GM21737 (cell line): ENCODE data around the gene SP7.
"Not testable (repeated sequence)": the region's sequence is repeated elsewhere in the genome, so short reads cannot be mapped to it uniquely, and the experiment has no call there.

ENCODE experiments used
- ATAC-seq: cut with Tn5 transposase; IDR thresholded peaks from one replicate; pipeline ENCODE4 v1.9.1; 2021; ENCODE audit warnings: mild to moderate bottlenecking, moderate library complexity; ENCODE audit not compliant: unreplicated experiment

The SP7 gene

GRCh38 chr12:53347905-53348304 is 11.8 kb upstream of the SP7 start:
- no peak for ATAC-seq

GRCh38 chr12:53346491-53346890 is 10.3 kb upstream of the SP7 start:
- no peak for ATAC-seq

- ATAC-seq = no peak
Measured at GRCh38 chr12:53345486-53346188, 9.5 kb upstream of the SP7 start.

GRCh38 chr12:53344824-53345485 is 8.8 kb upstream of the SP7 start:
- ATAC-seq = peak; percentile 63

DNA sequence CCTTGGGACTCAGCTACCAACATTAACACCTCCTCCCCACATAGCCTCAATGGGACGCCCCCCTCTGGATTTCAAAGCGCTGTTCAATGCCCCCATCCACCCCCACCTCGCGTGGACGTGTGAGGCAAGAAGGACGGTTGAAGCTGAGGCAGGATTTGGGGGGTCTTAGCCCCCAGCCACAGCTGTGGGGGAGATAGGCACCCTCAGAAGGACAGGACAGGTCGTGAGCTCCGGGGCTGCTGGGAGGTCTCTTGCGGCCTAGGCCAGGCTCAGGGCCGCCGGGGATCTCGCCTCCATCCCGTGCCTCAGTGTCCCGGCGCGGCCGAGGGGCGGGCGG is 8.3 kb upstream of the SP7 start:
- ATAC-seq = no peak

GRCh38 chr12:53343969-53344368 is 7.8 kb upstream of the SP7 start:
- ATAC-seq = no peak

DNA sequence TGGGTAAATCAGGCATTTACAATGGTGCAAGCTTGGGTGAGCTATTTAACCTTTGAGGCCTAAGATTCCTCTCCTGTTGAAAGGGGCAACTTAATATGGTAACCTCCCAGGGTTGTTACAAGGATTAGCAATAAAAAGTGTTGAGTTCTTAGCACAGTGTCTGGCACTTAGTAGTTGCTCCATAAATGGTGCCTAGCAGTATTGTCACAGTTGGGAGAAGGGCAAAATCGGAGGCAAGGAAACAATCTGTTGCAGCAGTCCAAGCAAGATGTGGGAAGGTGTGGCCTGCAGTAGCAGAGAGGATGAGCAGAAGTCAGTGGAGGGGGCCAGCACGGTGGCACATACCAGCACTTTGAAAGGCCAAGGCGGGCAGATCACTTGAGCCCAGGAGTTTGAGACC is 7.3 kb upstream of the SP7 start:
- ATAC-seq = no peak

GRCh38 chr12:53340398-53340797 is 4.2 kb upstream of the SP7 start:
- ATAC-seq = no peak

- ATAC-seq = no peak
Measured at GRCh38 chr12:53338916-53339315, 2.8 kb upstream of the SP7 start.

GRCh38 chr12:53338017-53338416 is 1.9 kb upstream of the SP7 start:
- ATAC-seq = no peak

DNA sequence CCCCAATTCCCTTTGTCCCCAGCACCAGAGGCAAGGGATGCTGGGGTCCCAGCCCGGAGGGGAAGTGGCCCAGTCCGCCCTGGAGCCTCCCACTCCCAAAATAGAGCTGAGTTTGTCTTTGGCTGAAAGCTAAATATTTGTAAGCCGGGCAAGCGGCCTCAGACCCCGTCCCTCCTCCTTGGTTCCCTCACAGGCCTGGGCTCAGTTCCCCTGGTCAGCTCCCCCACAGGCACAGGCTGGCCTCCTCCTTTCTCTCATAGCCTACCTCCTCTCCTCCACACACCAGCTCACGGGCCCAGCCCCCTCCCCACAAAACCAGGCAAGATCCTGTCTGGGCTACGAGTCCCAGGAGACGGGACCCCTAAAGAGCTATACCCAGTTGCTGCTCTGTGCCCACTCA is 1.3 kb downstream of the SP7 start:
- ATAC-seq = no peak

DNA sequence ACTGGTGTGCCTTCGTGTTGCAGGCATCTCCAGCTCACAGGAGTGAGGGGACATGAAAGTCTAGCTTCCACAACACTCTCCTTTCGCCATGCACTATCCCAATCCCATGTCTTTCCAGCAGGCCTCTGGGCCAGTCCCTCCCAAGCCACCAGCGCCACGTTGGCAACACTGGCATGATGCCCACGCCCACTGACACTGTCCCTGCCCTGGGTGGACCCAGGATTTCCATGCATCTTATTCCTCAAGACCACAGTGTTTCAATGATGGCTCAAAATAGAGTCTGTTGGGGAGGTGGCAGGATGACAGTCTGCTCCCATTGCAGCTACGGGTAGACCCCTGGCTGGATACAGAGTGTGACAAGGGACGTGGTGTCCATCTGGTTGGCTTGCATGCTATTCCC is 2.3 kb downstream of the SP7 start:
- ATAC-seq = no peak

DNA sequence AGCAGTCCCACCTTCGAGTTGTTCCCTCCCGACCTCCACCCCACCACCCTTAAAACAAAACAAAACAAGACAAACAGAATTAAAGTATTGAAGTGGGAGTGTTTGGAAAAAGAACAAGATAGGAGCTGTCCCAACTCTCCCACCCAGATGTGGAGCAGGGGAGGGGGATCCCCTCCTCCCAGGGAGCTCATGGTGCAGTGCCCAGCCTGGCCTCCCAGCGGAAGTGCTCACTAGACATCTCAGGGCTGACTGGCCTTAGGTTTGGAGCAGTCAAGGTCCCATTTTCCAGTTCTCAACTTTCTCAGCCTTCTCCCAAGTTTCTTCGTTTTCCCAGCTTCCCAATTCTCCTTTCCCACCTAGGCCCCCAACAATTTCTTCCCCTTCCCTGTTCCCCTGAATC is 2.9 kb downstream of the SP7 start:
- ATAC-seq = no peak

DNA sequence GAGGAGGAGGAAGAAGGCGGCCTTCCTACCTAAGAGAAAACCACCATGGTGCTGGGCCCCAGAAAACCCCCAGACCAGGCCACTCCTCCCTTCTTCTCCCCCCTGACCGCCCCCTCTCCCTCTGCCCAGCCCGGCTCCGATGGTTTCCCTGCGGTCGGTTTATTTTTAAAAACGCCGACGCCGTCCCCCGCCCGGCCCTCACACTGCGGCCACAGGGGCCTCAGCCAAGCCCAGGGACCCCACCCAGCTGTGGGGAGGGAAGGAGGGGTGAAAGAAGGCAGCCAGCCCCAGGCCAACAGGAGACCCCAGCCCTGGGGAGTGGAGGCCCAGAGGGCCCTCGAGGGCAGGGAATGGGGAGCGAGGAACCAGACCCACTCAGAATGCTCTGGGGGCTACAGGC is 3.4 kb downstream of the SP7 start:
- ATAC-seq = no peak

- not testable (repeated sequence) for ATAC-seq
Measured at GRCh38 chr12:53332339-53332738, 3.8 kb downstream of the SP7 start.

- ATAC-seq = no peak
Measured at GRCh38 chr12:53330671-53331070, 5.5 kb downstream of the SP7 start.

DNA sequence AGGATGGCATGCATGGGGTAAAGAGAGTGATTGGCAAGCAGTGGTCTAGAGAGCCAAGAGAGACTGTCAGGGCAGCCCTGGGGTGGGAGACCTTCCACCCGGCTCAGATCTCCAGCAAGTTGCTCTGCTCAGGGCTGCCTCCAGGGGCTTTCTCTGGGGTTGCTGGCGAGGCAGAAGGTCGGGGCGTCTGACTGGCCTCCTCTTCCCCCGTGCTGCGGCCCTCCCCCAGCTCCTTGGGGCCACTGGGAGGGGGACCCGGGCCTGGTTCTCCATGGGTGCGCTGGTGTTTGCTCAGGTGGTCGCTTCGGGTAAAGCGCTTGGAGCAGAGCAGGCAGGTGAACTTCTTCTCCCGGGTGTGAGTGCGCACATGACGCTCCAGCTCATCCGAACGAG is 8.1 kb downstream of the SP7 start:
- ATAC-seq = no peak

DNA sequence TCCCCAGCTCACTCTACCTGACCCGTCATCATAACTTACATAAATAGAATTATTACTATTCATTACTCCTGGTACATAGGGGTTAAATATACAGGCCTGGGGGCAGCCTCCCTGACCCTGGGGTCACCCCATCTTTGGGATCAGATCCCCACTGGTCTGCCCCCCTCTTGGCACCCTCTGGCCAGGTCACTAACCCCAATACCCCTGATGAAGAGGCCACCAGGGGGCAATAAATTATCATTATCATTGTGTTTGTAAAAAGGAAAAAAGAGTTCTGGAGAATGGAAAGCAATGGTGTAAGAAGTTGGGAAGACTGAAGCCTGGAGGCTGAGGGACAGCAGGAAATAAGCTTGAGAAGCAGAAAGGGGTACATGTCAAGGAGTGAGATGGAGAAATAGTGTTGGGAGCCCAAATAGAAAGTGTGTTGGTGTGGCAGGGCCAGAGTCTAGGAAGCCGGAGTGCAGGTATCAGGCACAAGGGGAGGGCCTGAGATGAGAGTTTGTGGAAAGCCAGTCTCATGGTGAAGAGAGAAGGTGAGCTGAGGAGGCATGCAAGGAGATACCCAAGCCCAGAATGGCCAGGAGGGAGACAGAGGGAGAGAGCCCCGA is 8.6 kb downstream of the SP7 start:
- ATAC-seq = no peak

GRCh38 chr12:53326460-53327185 is 9.5 kb downstream of the SP7 start:
- ATAC-seq = no peak

DNA sequence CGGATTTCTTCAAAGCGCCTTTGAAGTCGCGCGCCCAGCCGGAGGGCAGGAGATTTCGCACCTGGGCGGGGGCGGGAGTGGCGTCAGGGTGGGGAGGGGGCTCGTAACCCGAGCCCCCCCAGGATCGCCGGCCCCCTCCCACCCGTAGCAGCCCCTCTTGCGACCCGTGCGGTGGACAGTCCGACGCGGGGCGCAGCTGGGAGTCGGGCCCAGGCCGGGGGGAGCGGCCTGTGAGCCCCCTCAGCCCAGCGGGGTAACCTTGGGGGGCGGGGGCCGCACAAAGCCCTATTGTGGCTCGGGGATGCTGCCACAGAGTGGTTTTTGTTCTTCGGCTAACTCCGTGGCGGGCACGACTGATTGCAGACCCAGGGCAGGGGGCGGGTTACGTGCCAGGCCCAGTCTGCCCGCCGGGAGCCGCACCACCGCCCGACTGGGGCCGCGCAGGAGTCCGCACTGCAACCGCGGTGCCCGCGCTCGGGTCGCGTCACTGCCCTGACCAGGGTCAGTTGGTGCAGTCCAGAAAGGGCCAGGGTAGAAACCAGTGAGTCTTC is 10.6 kb downstream of the SP7 start:
- no peak for ATAC-seq

DNA sequence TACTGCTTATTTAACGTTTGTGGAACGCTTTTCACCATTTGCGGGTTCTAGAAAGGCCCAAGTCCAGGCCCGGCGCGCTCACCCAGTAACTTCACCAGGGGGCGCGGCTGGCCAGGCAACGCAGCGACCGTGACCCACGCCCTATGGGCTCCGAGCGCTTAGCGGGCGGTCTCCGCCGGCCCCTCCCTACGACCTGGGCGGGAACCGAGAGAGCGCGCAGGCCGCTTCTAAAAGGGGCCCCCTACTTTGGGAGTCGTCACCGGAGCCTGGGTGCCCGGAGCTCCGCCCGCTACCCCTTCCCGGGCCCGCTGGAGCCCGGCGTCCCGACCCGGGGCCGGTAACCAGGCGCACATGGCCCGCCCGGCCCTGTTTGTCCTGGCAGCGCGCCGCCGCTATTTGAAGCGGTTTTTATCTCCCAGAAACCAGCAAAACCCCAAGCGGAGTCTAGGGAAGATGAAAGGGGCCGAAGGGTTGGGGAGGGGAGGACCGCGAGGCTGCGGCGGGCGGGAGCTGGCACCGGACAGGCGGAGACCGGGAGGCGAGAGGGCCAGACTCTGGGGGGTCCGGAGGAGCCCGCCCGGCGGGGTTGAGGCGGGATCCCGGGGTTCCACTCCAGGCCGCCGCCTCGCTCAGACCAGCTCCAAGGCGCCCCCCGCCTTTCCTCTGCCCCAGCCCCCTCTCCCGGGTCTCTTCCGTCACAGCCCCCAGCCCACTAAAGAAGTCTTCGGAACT is 11.2 kb downstream of the SP7 start:
- peak; percentile 51 for ATAC-seq
